GF-D8 (cell line): ENCODE measurements around the gene ZNRF2.

Experiments
- DNase-seq: peaks from one replicate; lab custom pipeline; 2025; lab: John Stamatoyannopoulos, UW

Gene ZNRF2

DNA sequence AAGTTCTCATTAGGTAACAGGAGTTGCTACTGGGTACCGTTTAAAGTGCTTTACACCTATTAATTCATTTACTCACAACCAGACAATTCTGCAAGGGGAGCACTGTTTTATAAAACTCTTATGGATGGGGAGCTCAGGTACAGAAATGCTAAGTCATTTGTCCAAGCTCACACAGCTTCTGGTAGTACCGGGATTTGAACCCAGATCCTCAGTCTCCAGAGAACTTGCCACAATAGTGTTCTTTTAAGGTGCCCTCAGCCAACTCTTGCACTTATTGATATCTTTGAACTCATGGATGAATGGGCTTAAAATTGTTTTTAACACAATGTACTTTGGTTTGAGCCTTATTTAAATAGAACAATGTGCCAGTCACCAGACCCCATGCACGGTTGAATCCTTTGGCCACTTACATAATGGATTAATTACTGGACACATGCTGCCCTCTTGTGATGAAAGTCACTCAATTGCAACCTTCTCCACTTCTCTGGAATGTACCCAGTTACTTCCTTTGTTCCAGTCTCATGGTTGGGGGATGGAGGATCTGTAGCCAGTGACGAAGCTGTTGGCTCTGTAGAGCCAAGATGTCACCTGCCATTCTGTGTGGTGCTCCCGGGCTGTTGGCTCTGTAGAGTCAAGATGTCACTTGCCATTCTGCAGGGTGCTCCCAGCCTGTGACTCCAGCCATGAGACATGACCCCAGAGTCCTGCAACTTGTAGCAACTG, 128.5 kb downstream of the ZNRF2 start:
- DNase-seq: peak; percentile 64

DNA sequence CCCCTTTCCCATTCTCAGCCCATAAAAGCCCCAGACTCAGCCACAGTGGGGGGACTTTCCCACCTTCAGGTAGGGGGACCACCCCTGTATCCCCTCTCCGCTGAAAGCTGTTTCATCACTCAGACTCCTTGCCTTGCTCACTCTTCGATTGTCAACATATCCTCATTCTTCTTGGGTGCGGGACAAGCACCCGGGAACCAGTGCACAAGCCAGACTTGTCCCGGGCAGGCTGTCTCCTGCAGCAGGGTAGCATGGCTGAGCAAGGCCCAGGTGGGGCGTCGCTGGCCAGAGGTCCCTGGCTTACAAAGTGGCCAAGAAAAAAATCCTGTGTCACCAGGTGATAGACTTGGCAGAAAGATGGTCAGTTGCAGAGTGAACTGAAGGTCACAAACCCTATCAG, 129.5 kb downstream of the ZNRF2 start:
- DNase-seq: no peak
